ENCODE measurements around the gene ZNF677. TPM values are rescaled to one million over a fixed set of nuclear protein-coding genes. Genes with fewer than 3 reads are reported as not detected.
A peak's percentile ranks its signal among the peaks of the same experiment; 100 is the strongest.
"Not testable (repeated sequence)": the region's sequence is repeated elsewhere in the genome, so short reads cannot be mapped to it uniquely, and the experiment has no call there.

ZNF677 gene
- total RNA-seq, 2 experiments from 2014 or later = 8.3 to 8.7 TPM

- Mint-ChIP-seq H3K27me3 (no peaks in the 10 kb centered on the region), H3K9me3 (peaks cover 17% of the 10 kb centered on the region), H3K4me1 (ENCODE audit: low read depth) (peaks cover 35% of the 10 kb centered on the region), H3K36me3 (ENCODE audit: low read depth) (peaks cover 54% of the 10 kb centered on the region), H3K4me3 (peak overlapping the region; percentile 22), H3K27ac (no peak overlapping the region)
- peak; percentile 85 for TF ChIP-seq CTCF (IDR thresholded peaks at IDR 0.05)
- CTCF ChIA-PET = interaction anchor here (0.6 to 2.1 kb wide), 10 partner anchors 15 to 598 kb away, joined by 3 to 5 read pairs (median 4); partner anchors contain the start of gene ZNF765
- POLR2A ChIA-PET = interaction anchor here (1.0 kb wide), 1 partner anchor 199 kb away, joined by 3 read pairs; the partner anchor contains the start of gene ZNF765
- DNase-seq (peak; percentile 86), ATAC-seq (peak; percentile 57)
- intact Hi-C loops (cut with micrococcal nuclease) = loop anchor here (10.0 kb wide), 1 partner anchor 549 kb away; no protein-coding TSS in a partner anchor
Observed at GRCh38 chr19:53195265-53195903, 59.3 kb downstream of the ZNF677 start.

- peak overlapping the region; percentile 93 for H3K27ac Mint-ChIP-seq
- TF ChIP-seq CTCF (IDR thresholded peaks at IDR 0.05) = no peak
- H3K4me3 Mint-ChIP-seq = peak overlapping the region; percentile 88
- DNase-seq = no peak
- no peaks in the 10 kb centered on the region for H3K27me3 Mint-ChIP-seq
- peaks cover 33% of the 10 kb centered on the region for H3K4me1 Mint-ChIP-seq (ENCODE audit: low read depth)
- POLR2A ChIA-PET = interaction anchor here (1.0 kb wide), 1 partner anchor 45 kb away, joined by 3 read pairs; no protein-coding TSS in a partner anchor
- peak; percentile 2 for ATAC-seq
- peaks cover 47% of the 10 kb centered on the region for H3K36me3 Mint-ChIP-seq (ENCODE audit: low read depth)
- H3K9me3 Mint-ChIP-seq = peaks cover 11% of the 10 kb centered on the region
- CTCF ChIA-PET = no interaction called here
- intact Hi-C loops (cut with micrococcal nuclease) = loop anchor here (10.0 kb wide), 1 partner anchor 551 kb away; no protein-coding TSS in a partner anchor
Observed at GRCh38 chr19:53193535-53194222, 61.0 kb downstream of the ZNF677 start.

- Mint-ChIP-seq H3K9me3 (peaks cover 11% of the 10 kb centered on the region), H3K4me1 (ENCODE audit: low read depth) (peaks cover 33% of the 10 kb centered on the region), H3K36me3 (ENCODE audit: low read depth) (peaks cover 40% of the 10 kb centered on the region), H3K27ac (peak within 1 kb of the TSS; percentile 93), H3K4me3 (peak within 1 kb of the TSS; percentile 88), H3K27me3 (no peaks in the 10 kb centered on the region)
- POLR2A ChIA-PET = interaction anchor here (0.6 to 1.0 kb wide), 2 partner anchors 44 to 59 kb away, joined by 3 read pairs; no protein-coding TSS in a partner anchor
- intact Hi-C loops (cut with micrococcal nuclease) = loop anchor here (10.0 kb wide), 1 partner anchor 552 kb away; no protein-coding TSS in a partner anchor
- TF ChIP-seq CTCF (IDR thresholded peaks at IDR 0.05) = no peak
- DNase-seq (peak; percentile 93), ATAC-seq (peak; percentile 69)
- CTCF ChIA-PET = no interaction called here
Observed at GRCh38 chr19:53192771-53193534, 61.7 kb downstream of the ZNF677 start, which contains the start of gene ZNF665. Gene ZNF665 (minus strand): TSS chr19:53193358. CDS start chr19:53182898, 10,460 bp downstream.

- Mint-ChIP-seq H3K36me3 (ENCODE audit: low read depth) (peaks cover 37% of the 10 kb centered on the region), H3K27ac (no peak overlapping the region), H3K9me3 (peaks cover 13% of the 10 kb centered on the region), H3K27me3 (no peaks in the 10 kb centered on the region), H3K4me1 (ENCODE audit: low read depth) (peaks cover 20% of the 10 kb centered on the region), H3K4me3 (no peak overlapping the region)
- no peak for TF ChIP-seq CTCF (IDR thresholded peaks at IDR 0.05)
- intact Hi-C loops (cut with micrococcal nuclease) = loop anchor here (10.0 kb wide), 1 partner anchor 555 kb away; no protein-coding TSS in a partner anchor
- CTCF ChIA-PET = no interaction called here
- no peak for ATAC-seq
- POLR2A ChIA-PET = no interaction called here
- DNase-seq = no peak
Observed at GRCh38 chr19:53190253-53190652, 64.4 kb downstream of the ZNF677 start.

GRCh38 chr19:53189691-53190198, 64.9 kb downstream of the ZNF677 start:
- peaks cover 38% of the 10 kb centered on the region for H3K36me3 Mint-ChIP-seq (ENCODE audit: low read depth)
- H3K27me3 Mint-ChIP-seq, H3K4me3 Mint-ChIP-seq, ATAC-seq, POLR2A ChIA-PET, CTCF ChIA-PET, H3K27ac Mint-ChIP-seq, DNase-seq: not testable (repeated sequence)
- intact Hi-C loops (cut with micrococcal nuclease) = loop anchor here (10.0 kb wide), 1 partner anchor 555 kb away; no protein-coding TSS in a partner anchor
- peaks cover 13% of the 10 kb centered on the region for H3K9me3 Mint-ChIP-seq
- peaks cover 18% of the 10 kb centered on the region for H3K4me1 Mint-ChIP-seq (ENCODE audit: low read depth)

Data from activated CD8-positive, alpha-beta T cell treated with anti-CD3 and anti-CD28 coated beads for 36 hours (primary cell).